T47D (cell line): ENCODE results near the gene VDAC2.

ENCODE experiments used
- DNase-seq, 2 experiments: peaks; one replicate each; pipeline versions ENCODE4 v3.0.0 to v3.0.0-alpha.2; 2011 to 2012; ENCODE audit warnings: low read depth in 1 of 2, low spot score in 1 of 2
- JUND ChIP-seq: IDR thresholded peaks from 2 replicates; pipeline ENCODE4 v1.6.1; 2012; ENCODE audit warnings: low read depth
- in situ Hi-C: cut with HindIII; loops from 2 replicates; pipeline ENCODE4 v1.10.0; 2016; ENCODE audit warnings: low sequenced_read_pairs, low pct_unique_long_range_greater_than_20kb

VDAC2 gene

DNA sequence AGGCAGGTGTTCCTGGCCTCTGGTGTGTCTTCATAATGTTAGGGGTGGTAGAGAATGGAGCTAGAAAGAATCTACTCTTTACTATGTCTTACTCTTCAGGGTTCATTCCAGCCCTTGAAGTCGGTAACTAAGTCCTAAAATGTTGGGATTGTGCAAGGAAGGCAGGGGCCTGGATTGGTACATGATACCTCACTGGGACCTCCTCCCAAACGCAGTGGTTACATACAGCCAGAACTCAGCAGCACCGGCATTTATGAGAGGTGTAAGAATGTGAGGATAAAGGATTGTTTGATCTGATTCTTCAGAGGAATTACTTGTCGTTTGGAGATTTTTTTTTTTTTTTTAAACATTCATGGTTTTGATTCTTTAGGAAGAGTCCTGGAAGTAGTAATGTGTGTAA lies 18.2 kb downstream of the VDAC2 start:
- no peak for DNase-seq
- in situ Hi-C loops, result no loop called here
- TF ChIP-seq JUND, result no peak

GRCh38 chr10:75229971-75230370 lies 19.4 kb downstream of the VDAC2 start:
- no peak for DNase-seq
- in situ Hi-C loops, result no loop called here
- TF ChIP-seq JUND, result no peak

DNA sequence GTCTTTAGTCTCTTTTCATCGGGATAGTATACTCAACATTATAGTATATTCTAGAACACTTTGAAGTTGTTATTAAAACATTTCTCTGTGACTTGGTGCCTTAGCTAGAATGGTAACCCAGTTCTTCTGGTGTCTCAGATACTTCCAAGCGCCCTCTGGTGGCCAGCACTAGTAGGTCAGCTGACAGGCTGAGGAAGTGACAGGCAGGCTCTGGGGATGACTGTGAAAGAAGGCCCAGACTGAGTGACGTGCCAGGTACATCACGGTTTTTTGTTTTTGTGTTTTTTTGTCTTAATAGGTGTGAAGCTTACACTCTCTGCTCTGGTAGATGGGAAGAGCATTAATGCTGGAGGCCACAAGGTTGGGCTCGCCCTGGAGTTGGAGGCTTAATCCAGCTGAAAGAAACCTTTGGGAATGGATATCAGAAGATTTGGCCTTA lies 20.0 kb downstream of the VDAC2 start:
- in situ Hi-C loops, result no loop called here
- no peak for TF ChIP-seq JUND
- peak; percentile 85 to 93 for DNase-seq

DNA sequence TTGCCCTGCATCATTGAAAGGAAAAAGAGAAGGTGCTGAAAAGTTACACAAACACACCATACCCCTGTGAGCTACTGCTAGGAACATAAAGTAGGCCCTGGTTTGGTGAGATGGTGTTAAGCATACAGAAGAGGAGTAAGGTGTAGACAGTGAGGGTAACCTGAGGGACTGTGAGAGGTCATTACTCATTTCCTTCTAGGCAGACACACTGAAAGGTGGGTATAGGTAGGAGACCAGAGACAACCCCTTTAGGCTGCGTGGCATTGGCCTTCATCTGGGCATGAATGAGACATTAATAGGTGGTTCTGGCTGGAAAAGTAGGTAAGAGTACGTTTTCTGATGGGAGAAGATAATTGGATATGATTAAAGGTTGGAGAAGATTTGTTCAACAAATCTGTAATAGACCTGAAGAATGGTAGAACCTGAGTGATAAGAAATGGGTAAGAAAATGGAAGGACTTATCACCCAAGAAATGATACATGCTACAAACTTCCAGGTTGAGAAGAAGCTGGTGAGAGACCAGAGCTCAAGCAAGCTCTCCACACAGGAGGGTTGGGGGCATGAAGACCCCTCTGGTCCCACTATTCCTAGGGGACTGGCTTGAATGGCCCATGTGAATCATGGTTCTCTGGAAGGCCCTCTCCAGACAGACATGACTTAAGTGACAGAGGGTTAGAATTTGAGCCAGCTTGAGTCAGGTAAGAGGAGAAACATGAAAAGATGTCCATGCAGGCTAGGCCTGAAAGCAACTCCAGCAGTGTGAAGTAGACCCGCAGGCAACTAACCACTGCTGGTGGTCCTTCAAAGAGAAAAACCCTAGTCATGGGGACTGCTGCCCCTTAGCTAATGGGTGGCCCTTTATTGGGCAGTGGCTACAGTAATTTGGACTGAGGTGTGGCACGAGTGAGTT lies 21.3 kb downstream of the VDAC2 start:
- TF ChIP-seq JUND, result no peak
- DNase-seq, result no peak
- in situ Hi-C loops, result no loop called here

GRCh38 chr10:75233444-75234016 lies 22.9 kb downstream of the VDAC2 start:
- TF ChIP-seq JUND, result no peak
- peak in 1 of 2 experiments; percentile 46 for DNase-seq
- in situ Hi-C loops, result no loop called here

DNA sequence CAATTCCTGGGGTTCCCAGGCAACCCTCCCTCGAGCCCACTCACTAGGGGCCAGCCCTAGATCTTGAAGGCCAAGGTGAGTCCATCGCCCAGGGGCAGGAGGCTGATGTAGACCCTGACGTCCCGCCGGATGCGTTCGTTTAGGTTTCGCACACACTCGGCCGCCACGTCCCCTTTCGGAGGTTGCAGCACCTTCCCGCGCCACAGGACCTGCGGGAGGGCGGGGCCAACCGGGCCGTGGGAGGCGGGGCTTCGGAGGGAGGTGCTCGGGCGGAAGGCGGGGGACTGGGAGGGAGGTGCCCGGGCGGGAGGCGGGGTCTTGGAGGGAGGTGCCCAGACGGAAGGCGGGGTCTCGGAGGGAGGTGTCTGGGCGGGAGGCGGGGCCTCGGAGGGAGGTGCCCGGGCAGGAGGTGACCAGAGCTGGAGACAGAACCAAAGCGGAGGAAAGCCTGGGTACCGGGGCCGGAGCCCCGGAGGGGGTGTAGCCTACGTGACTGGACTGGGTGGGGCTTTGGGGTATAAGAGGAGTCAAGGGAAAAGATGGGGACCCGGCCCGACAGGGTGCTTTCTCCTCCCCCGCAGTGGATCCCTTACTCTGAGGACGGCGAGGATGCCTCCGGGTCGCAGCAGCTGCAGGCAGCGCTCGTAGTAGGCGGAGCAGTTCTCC lies 23.6 kb downstream of the VDAC2 start:
- in situ Hi-C loops, result no loop called here
- peak; percentile 94 to 99 for DNase-seq
- TF ChIP-seq JUND, result no peak

GRCh38 chr10:75234683-75235374 lies 24.2 kb downstream of the VDAC2 start:
- in situ Hi-C loops, result no loop called here
- TF ChIP-seq JUND, result no peak
- no peak for DNase-seq

DNA sequence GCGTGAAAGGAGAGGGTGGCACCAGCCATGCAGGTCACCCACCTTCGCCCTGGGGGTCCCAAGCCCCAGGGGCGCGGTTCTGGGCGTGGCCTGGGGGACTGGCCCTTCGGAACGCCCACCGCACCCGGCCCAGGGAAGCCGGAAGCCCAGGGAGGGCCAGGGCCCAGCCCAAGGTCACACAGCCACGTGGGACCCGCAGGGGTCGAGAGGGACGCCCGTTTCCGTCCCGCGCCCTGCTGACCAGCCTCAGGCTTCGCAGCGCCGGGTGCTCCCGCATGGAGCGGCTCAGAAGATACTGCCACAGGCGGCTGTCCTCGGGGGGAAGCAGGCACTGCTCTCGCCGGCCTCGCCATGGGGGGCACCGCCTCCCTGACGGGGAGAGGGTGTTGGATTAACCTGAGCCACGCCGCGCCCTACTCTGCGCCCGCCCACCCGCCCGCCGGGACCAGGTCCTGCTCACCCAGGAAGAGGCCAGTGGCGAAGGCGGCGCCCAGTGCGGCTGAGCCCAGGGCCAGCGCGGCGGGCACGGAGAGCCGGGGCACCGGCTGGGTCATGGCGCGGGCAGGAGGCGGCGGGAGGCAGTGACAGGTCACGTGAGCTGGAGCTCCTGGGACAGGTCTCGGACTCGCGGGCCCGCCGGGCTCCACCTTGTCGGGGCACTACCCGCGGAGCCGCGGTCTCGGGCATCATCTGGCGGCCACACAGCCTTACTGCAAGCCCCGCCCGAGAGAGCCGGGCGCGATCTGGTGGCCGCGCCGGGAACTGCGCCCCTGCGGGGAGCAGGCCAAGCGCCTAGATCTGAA lies 25.0 kb downstream of the VDAC2 start, which contains the start of gene COMTD1:
Gene COMTD1, minus strand, starts transcription at position 583 of the 803 bp plus-strand sequence. Its CDS starts 29 bp downstream, at position 554.
- in situ Hi-C loops, result no loop called here
- no peak for TF ChIP-seq JUND

GRCh38 chr10:75236178-75236825 lies 25.7 kb downstream of the VDAC2 start:
- in situ Hi-C loops, result no loop called here

More for the DNA sequence above, 25.0 kb downstream of the VDAC2 start, which contains the start of gene COMTD1:
- DNase-seq, result peak; percentile 97 to 98

GRCh38 chr10:75238182-75239095 lies 27.8 kb downstream of the VDAC2 start:
- DNase-seq, result no peak
- in situ Hi-C loops, result no loop called here
- TF ChIP-seq JUND, result no peak

More at GRCh38 chr10:75236178-75236825, 25.7 kb downstream of the VDAC2 start:
- DNase-seq, result no peak
- no peak for TF ChIP-seq JUND
